Peyer's patch (tissue), 4 donors: Measurements from ENCODE around the gene PLP1. TPM values are rescaled to one million over a fixed set of nuclear protein-coding genes. Genes with fewer than 3 reads are reported as not detected.
A peak's percentile ranks its signal among the peaks of the same experiment; 100 is the strongest.
"Not testable (repeated sequence)": the region's sequence is repeated elsewhere in the genome, so short reads cannot be mapped to it uniquely, and the experiment has no call there.

Experiments used
- DNase-seq, 3 donors: peaks; one replicate each; pipeline ENCODE4 v3.0.0-alpha.2; 2017 to 2019
- H3K27ac ChIP-seq, 4 donors: fragments of 200-600 bp; sonication (generic); one replicate each; pipeline ENCODE4 v1.5.1; 2016 to 2019
- H3K27me3 ChIP-seq, 2 donors: fragments of 200-600 bp; sonication (generic); one replicate each; pipeline ENCODE4 v1.5.1; 2019
- H3K36me3 ChIP-seq, 3 donors: fragments of 200-600 bp; sonication (generic); one replicate each; pipeline ENCODE4 v1.5.1; 2016 to 2019
- H3K4me1 ChIP-seq, 4 donors: fragments of 200-600 bp; sonication (generic); one replicate each; pipeline ENCODE4 v1.5.1; 2016 to 2019
- H3K4me3 ChIP-seq, 4 donors: fragments of 200-600 bp; sonication (generic); 1 replicate in 3 of 4; 2 replicates in 1 of 4; pipeline ENCODE4 v1.5.1; 2016 to 2019; ENCODE audit warnings: mild to moderate bottlenecking in 1 of 4
- H3K9me3 ChIP-seq, 4 donors: fragments of 200-600 bp; sonication (generic); one replicate each; pipeline ENCODE4 v1.5.1; 2016 to 2019; ENCODE audit warnings: mild to moderate bottlenecking in 1 of 4
- POLR2A ChIP-seq, 2 donors: fragments of 450-650 bp; IDR thresholded peaks; one replicate each; pipeline ENCODE4 v1.5.1; 2017; ENCODE audit warnings: antibody characterized with exemption in 2 of 2, mild to moderate bottlenecking in 2 of 2, moderate library complexity in 2 of 2
- total RNA-seq, 4 donors: library from RNA; depleted of rRNA; stranded (reverse); fragments of >200 nt; gene quantifications; one replicate each; pipeline ENCODE4 v1.1.0, GENCODE V29; 2016
- TF ChIP-seq, protein P1 (sequence below), 6 experiments: fragments of 450-650 bp in 4 of 6; fragments of 200-600 bp in 2 of 6; sonication (generic) in 1 of 6; IDR thresholded peaks; one replicate each; pipeline ENCODE4 v1.5.1; 2017 to 2019; ENCODE audit warnings: antibody characterized with exemption in 6 of 6, mild to moderate bottlenecking in 3 of 6, moderate library complexity in 1 of 6

PLP1 gene
- total RNA-seq, 4 donors from 2014 or later, result 1.6 to 12.4 (median 3.1) TPM

DNA sequence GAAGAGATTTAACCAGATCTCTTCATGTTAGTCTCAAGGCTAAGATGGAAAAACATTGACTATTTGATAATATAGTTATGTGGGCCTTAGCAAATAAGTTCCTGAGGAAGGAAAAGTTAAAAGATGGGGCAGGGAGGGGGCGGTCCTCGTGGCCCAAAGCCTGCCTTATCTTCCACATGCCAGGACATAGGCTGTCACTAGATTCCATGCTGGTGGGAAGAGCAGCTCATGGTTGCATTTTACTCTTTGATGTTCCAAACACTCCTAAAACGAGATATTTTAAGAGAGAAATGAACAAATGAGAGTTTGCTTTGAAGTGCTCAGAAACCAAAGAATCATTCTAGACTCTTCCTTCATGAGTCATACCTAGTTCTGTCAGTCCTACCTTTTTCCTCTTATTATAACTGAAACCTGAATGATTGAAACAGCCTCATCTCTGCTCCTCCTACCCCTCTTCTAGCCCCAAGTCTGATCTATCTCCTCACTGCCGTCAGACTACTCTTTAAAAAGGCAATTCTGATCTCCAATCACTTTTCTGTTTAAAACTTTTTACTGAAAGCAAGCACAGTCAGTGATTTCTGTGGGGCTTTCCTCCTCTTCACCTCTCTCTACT, 30.3 kb downstream of the PLP1 start:
- no peak overlapping the region for H3K4me3 ChIP-seq
- TF ChIP-seq, protein P1, sequence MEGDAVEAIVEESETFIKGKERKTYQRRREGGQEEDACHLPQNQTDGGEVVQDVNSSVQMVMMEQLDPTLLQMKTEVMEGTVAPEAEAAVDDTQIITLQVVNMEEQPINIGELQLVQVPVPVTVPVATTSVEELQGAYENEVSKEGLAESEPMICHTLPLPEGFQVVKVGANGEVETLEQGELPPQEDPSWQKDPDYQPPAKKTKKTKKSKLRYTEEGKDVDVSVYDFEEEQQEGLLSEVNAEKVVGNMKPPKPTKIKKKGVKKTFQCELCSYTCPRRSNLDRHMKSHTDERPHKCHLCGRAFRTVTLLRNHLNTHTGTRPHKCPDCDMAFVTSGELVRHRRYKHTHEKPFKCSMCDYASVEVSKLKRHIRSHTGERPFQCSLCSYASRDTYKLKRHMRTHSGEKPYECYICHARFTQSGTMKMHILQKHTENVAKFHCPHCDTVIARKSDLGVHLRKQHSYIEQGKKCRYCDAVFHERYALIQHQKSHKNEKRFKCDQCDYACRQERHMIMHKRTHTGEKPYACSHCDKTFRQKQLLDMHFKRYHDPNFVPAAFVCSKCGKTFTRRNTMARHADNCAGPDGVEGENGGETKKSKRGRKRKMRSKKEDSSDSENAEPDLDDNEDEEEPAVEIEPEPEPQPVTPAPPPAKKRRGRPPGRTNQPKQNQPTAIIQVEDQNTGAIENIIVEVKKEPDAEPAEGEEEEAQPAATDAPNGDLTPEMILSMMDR (IDR thresholded peaks at IDR 0.05), result no peak
- TF ChIP-seq POLR2A (IDR thresholded peaks at IDR 0.05), result no peak
- H3K27ac ChIP-seq, result no peak overlapping the region
- no peaks in the 10 kb centered on the region for H3K9me3 ChIP-seq
- no peaks in the 10 kb centered on the region for H3K36me3 ChIP-seq
- no peaks in the 10 kb centered on the region for H3K27me3 ChIP-seq
- H3K4me1 ChIP-seq, result no peaks in the 10 kb centered on the region
- no peak for DNase-seq

DNA sequence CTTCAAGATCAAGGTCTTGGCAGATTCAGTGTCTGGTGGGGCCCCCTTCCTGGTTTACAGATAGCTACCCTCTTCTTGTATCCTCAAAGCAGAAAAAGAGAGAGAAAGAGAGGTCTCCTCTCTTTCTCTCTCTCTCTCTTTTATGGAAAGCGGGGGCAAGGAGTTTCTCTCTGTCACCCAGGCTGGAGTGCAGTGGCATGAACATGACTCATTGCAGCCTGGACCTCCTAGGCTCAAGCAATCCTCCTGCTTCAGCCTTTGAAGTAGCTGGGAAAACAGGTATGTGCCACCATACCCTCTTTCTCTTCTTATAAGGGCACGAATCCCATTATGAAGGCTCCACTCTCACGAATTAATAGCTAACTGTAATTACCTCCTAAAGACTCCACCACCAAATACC, 35.2 kb downstream of the PLP1 start:
- no peak for DNase-seq
- TF ChIP-seq, protein P1 (IDR thresholded peaks at IDR 0.05), result no peak
- TF ChIP-seq POLR2A (IDR thresholded peaks at IDR 0.05), result no peak
- H3K27ac ChIP-seq, result no peak overlapping the region
- no peaks in the 10 kb centered on the region for H3K9me3 ChIP-seq
- no peaks in the 10 kb centered on the region for H3K36me3 ChIP-seq
- H3K27me3 ChIP-seq, result no peaks in the 10 kb centered on the region
- no peak overlapping the region for H3K4me3 ChIP-seq
- no peaks in the 10 kb centered on the region for H3K4me1 ChIP-seq

DNA sequence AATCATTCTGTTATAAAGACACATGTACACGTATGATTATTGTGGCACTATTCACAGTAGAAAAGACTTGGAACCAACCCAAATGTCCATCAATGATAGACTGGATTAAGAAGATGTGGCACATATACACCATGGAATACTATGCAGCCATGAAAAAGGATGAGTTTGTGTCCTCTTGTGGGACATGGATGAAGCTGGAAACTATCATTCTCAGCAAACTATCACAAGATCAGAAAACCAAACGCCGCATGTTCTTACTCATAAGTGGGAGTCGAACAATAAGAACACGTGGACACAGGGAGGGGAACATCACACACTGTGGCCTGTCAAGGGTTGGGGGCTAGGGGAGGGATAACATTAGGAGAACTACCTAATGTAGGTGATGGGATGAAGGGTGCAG, 40.5 kb downstream of the PLP1 start:
- not testable (repeated sequence) for H3K4me1 ChIP-seq, H3K27ac ChIP-seq, H3K36me3 ChIP-seq, H3K9me3 ChIP-seq, DNase-seq, H3K4me3 ChIP-seq, H3K27me3 ChIP-seq

DNA sequence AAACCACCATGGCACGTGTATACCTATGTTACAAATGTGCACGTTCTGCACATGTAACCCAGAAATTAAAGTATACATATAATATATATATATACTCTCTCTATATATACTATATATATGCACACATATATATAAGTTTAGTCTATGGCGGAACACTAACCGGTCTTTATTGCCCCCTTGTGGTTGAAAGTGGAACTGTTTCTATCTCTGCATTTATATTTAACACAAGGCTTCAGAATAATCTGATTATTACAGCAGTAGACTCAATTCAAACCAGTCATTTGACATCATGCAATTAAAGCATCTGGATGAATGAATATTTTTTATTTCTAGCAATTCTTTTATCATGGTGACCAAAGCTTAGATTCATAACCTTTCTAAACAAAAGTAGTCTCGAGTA, 40.9 kb downstream of the PLP1 start:
- Histone ChIP-seq H3K36me3 (no peaks in the 10 kb centered on the region), H3K9me3 (no peaks in the 10 kb centered on the region), H3K27ac (no peak overlapping the region), H3K27me3 (no peaks in the 10 kb centered on the region), H3K4me1 (no peaks in the 10 kb centered on the region), H3K4me3 (no peak overlapping the region)
- TF ChIP-seq POLR2A (IDR thresholded peaks at IDR 0.05), result no peak
- TF ChIP-seq, protein P1 (IDR thresholded peaks at IDR 0.05), result peak; percentile 60 to 76 (median 72)
- DNase-seq, result no peak

DNA sequence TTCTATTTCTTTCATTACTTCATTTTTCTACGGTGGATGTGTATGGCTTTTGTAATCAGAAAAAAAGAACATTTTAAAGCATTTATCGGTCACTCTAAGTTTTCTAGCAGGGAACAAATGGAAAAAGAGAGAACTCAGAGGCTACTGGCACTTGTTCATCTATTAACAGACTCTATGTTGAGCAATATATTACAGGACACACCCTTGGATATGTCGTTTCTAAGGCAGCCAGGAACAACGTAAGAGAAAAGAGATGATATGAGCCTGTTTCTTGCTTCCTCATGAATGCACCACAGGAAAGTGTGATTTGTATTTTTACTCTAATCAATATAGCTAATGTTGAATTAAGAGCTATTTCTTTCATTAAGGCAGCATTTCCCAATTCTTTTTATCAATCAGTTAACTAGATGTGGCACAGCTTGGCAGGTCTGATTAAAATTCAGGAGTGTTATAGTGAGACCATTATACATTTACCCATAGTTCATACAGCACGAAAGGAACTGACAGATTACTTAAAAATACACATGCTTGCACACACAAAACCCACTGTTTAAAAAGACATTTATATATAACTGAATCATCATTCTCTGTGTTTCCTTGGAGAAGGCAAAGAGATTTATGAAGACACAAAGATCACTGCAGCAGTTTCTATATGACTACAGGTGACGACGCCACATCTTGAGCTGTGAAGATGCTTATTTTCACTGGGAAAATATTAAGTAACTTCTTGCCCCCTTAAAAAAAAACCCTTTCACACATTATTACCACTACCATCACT, 42.4 kb downstream of the PLP1 start:
- H3K27ac ChIP-seq, result no peak overlapping the region
- H3K36me3 ChIP-seq, result no peaks in the 10 kb centered on the region
- H3K4me1 ChIP-seq, result no peaks in the 10 kb centered on the region
- no peak for TF ChIP-seq POLR2A (IDR thresholded peaks at IDR 0.05)
- TF ChIP-seq, protein P1 (IDR thresholded peaks at IDR 0.05), result no peak
- no peak for DNase-seq
- no peaks in the 10 kb centered on the region for H3K9me3 ChIP-seq
- no peak overlapping the region for H3K4me3 ChIP-seq
- no peaks in the 10 kb centered on the region for H3K27me3 ChIP-seq

DNA sequence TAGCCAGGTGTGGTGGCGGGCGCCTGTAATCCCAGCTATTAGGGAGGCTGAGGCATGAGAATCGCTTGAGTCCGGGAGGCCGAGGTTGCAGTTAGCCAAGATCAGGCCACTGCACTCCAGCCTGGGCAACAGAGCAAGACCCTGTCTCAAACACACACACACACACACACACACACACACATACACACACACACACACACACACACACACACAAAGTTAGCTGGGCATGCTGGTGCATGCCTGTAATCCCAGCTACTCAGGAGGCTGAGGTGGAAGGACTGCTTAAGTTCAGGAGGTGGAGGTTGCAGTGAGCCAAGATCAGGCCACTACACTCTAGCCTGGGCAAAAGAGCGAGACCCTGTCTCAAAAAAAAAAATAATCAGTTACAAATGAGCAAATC, 44.2 kb downstream of the PLP1 start:
- H3K4me1 ChIP-seq, DNase-seq, H3K36me3 ChIP-seq: not testable (repeated sequence)

More for the DNA sequence above, 44.2 kb downstream of the PLP1 start:
- H3K27ac ChIP-seq, H3K4me3 ChIP-seq, H3K27me3 ChIP-seq, H3K9me3 ChIP-seq: not testable (repeated sequence)
